HG03103 (cell line): ENCODE results near the gene KLHL30.

Source experiments
- ATAC-seq: cut with Tn5 transposase; IDR thresholded peaks from one replicate; pipeline ENCODE4 v1.9.1; 2021; ENCODE audit warnings: low read depth; ENCODE audit not compliant: unreplicated experiment

The KLHL30 gene

DNA sequence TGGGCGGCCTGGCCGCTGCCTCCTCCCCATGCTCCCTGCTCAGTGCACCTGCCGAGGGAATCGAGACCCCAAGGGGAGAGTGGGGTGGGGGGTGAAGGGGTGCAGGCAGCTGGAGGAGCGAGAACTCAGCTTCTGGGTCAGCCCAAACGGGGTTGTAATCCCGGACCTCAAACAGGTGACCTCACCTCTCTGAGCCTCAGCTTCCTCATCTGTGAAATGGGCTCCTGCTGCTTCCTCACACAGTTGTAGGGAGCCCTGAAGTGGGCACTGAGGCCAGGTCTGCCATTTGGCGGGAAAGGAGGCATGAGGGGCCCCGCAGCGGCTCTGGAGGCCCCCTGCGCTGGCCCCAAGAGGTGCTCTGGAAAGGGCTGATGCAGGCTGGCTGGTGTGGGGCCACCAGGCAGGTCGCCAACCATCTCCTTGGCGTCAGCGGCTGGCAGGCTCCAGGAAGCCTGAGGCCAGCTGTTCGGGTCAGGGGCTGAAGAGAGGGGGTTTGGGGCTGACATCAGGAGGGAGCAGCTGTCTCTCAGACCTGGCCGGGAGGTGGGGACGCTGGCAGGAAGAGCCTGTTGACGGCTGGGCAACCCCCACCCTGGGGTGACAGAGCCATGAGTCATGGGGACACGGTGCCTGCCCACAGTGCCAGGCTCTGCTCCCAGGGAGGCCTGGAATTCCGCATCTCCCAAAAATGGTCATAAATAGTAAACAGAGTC lies 4.9 kb downstream of the KLHL30 start:
- ATAC-seq, result no peak

DNA sequence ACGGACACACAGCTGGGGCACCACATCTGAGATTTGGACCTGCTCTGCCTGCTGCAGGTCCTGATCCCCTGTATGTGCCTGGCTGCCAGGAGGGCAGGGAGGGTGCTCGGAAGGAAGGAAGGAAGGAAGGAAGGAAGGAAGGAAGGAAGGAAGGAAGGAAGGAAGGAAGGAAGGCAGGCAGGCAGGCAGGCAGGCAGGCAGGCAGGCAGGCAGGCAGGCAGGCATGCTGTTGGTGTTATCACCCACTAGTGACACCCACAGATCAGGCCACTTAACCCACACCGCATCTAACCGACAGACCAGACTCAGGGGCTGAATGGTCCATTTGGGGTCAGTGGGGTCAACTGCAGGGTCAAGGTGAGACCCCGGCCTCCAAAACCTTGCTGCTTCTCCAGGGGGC lies 5.8 kb downstream of the KLHL30 start:
- no peak for ATAC-seq

DNA sequence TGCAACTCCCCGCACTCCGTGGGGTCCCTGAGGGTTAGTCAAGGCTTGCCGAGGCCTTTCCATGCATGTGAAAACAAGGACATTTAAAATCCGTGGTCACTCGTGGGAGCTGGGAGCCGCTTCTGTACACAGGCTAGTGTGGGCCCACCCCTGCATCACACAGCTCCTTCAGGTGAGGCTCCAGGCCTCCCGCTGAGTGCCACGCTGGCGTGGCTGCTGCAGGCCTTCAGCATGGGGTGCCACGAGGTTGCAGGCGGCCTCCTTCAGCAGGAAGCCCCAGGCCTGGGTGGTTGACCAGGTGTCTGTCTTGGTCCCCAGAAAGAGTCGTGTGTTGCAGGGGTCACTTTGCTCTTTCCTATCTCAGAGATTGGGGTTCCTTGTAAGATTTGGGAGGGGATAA lies 6.6 kb downstream of the KLHL30 start:
- no peak for ATAC-seq

DNA sequence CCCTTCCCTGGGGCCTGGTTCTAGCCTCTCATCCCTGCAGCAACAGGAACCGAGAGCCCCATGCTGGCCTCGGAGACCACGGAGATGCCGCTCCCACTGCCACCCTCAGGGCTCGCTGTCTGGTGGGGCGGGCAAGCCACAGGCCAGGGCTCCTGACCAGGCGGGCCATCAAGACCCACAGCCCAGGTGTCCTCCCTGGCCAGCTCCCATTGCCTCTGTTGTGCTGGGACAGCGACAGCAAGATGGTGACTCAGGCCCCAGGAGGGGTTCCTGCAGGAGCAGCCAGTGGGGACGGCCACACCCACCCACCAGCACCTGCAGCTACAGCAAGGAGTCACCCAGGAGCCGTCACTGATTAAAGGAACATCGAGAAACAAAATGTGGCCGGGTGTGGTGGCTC lies 7.4 kb downstream of the KLHL30 start:
- ATAC-seq, result no peak

DNA sequence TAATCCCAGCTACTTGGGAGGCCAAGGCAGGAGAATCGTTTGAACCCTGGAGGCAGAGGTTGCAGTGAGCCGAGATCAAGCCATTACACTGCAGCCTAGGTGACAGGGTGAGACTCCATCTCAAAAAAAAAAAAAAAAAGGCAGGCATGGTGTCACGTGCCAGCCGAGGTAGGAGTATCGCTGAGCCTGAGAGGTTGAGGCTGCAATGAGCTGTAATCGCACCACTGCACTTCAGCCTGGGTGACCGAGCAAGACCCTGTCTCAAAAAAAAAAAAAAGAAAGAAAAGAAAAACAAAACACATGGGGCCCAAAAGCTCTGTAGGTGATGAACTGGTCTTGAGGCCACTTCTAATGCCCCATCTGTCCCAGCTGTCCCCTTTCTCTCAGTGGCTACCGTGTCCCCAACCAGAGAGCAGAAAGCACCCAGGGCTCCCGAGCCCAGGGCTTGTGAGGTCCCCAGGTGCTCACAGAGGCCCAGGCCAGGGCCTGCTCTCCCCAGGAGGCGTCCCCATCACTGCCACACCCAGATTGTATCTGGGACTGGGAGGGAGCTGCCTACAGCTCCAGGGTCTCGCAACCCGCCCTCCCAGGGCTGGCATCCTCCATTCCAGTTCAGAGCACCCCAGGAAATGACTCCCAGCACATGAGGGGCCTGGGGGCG lies 8.5 kb downstream of the KLHL30 start:
- ATAC-seq, result no peak

DNA sequence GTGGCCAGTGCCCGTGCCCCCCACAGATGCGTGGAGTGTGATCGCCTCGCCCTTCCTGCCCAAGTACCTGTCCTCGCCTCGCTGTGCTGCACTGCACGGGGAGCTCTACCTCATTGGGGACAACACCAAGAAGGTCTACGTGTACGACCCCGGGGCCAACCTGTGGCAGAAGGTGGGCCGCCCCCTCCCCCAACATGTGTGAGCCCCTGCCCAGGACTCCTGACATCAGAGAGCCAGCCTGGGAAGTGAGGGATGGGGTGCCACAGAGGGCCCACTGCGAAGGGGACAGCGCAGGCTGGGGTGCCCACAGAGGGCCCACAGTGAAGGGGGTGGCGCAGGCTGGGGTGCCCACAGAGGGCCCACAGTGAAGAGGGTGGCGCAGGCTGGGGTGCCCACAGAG lies 10.5 kb downstream of the KLHL30 start:
- no peak for ATAC-seq

DNA sequence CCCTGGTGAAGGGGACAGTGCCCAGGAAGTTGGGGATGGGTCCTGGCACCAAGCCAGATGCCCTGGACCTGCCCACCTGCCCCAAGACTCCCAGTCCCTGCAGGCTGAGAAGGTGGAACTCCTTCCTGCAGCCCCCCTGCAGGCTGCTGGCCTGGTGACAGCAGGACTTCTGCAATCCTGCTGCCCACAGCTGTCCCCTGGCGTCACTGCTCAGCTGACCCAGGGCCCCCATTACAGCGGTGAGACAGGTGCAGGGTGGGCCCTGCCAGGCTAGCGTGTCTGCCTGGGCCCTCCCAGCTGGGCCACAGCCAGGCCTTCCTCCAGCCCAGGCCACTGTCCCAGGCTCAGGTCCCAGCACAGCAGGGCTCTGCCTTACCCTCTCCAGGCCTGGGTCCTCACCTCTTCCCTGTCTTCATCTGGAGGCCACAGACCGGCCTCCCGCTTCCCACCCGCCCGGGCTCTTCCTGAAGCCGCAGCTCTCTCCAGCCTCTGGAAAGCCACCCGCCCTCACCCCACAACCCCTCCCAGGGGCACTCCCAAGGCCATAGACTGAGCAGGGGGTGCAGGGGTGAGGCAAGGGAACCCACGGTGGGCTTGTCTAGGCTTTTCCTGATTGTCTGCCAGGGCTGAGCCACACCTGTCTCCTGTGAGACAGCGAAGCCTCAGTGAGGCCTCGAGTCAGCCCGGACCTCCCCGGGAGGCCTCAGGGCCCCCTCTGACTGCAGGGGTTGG lies 11.5 kb downstream of the KLHL30 start:
- ATAC-seq, result no peak

DNA sequence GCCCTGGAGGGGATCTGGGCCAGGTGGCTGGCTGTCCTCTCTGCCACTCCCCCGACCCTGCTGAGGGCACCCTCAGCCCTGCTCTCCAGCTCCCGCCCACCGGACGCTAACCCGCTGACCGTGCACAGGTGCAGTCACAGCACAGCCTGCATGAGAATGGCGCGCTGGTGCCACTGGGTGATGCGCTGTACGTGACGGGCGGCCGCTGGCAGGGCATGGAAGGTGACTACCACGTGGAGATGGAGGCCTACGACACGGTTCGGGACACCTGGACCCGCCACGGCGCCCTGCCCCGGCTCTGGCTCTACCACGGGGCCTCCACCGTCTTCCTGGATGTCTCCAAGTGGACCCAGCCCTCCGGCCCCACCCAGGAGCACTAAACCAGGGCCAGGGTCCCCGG lies 12.2 kb downstream of the KLHL30 start:
- no peak for ATAC-seq

DNA sequence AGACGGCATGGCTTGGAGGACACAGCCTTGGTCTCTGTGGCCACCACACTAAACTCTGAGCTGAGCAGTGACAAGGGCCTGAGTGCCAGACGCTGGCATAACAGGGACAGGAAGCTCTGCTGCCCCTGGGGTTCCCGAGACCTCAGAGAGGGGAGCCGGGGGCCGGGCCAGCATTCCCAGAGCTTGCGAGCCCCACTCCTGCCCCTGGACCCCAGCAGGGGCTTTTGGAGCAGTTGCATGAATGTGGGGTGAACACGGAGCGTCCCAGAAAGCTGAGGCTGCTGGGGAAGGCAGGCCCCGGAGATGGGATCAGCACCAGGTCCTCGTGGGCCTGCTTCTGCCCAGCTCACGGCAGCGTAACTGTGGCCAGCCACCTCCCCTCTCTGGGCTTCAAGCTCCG lies 12.7 kb downstream of the KLHL30 start:
- no peak for ATAC-seq

DNA sequence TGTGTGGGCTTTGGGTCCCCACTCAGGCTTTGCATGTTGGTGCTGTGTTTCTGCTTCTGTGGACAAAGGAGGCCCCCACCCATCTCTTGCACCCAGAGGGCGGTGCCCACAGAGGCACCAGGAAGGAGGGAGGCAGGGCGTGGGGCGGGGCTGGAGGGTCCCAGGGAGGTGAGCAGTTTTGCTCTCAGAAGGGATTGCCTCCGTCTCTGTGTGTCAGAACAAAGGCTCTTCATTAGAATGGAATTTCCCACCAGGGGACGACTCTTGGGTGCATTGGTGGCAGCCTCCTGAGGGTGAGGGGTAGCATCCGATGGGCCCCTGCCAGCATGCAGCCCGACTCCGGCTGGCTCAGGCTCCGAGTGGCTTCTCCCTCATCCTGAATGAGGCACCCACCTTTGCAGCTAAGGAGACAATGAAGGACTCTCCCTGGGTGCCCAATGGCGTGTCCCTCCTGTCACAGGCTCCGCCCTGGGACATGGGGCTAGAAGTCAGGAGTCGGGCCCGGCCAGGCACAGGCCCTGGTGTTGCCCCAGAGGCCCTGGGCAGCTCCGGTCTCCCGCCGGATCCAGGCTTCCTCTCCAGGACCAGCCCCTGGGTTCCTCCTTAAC lies 13.3 kb downstream of the KLHL30 start:
- ATAC-seq, result no peak

DNA sequence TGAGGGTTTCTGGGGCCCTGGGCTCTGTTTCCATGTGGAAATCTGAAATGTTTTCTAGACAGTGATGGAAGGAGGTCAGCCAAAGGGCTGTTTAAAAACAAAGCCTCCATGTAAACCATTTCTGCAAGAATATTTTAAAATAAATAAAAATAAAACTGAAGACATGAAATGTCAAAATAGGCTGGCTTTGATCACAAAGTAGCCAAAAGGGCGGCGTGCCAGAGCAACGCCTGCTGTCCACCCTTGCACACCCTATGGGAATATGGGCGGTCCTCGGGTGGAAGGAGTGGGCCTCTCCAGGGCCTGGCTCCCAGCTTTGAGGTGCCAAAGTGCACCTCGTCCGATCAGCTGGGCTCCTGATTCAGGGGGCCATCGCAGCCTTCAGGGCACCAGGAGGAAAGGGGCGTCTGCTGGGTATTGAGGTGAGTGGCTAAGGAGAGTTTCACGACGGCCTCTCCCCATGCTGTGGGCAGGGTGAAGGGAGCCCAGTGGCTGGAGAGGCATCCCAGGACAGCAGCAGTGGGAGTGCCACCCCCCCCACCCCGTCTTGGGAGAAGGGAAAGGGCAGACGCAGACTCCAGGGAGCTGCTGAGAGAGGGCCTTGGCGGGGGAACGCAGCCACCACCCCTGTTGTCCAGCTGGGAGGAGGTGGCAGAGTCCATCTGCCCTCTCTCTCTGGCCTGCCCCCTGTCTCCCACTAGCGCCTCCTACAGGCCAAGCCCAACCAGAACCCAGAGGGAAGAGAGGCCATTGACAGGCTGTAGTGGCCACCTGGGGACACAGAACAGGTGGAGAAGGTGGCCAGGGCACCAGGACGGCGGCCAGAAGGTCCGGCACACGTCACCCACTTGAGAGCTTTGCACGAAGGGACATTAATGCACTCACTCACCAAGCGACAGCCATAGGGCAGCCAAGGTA lies 14.6 kb downstream of the KLHL30 start:
- ATAC-seq, result no peak

DNA sequence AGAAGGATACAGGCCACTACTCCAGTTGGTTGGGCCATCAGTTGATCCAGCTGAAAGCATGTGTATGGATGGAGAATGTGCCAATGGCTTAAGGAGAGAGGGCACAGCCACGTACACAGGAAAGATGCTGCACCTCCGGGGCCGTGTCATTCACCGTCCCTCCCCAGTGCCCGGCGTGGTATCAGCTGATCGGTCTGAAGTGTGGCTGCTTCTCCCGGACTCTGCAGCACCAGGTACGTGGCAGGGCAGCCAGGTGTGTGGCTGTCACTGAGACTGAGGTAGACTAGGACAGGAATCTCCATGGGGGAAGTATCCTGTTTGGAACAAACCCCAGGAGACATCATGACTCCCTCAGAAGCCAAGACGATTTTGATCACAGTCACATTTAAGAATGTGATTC lies 16.1 kb downstream of the KLHL30 start:
- no peak for ATAC-seq

DNA sequence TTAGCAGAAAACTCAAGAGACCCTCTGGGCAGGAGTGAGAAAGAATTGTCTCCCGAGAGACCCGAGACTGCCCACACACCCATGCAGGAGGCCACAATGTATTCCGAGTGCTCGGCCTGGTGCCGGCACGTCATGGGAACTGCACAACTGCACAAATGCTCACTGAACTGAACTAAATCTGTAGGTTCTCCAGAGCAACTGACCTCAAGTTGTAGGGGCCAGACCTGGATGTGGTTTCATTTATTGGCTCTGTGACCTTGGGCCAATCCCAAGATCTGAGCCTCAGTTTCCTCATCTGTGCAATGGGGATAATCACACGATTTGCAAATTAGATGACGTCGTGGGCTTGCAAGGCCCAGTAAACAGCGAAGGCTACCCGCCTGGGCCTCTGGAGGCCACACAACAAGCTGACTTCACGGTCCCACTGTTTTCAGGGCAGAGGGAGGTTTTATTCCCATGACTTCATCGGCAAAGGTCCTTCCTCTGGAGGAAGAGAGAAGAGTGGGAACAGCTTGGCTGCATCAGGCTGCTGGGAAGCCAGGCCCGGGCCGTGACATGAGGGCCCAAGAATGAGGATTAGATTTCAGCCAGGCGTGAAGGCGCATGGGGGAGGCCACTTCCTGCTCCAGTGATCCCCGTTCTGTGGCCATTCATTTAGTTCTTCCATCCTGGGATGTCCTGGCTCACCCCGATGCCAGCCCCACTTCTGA lies 16.7 kb downstream of the KLHL30 start:
- no peak for ATAC-seq

DNA sequence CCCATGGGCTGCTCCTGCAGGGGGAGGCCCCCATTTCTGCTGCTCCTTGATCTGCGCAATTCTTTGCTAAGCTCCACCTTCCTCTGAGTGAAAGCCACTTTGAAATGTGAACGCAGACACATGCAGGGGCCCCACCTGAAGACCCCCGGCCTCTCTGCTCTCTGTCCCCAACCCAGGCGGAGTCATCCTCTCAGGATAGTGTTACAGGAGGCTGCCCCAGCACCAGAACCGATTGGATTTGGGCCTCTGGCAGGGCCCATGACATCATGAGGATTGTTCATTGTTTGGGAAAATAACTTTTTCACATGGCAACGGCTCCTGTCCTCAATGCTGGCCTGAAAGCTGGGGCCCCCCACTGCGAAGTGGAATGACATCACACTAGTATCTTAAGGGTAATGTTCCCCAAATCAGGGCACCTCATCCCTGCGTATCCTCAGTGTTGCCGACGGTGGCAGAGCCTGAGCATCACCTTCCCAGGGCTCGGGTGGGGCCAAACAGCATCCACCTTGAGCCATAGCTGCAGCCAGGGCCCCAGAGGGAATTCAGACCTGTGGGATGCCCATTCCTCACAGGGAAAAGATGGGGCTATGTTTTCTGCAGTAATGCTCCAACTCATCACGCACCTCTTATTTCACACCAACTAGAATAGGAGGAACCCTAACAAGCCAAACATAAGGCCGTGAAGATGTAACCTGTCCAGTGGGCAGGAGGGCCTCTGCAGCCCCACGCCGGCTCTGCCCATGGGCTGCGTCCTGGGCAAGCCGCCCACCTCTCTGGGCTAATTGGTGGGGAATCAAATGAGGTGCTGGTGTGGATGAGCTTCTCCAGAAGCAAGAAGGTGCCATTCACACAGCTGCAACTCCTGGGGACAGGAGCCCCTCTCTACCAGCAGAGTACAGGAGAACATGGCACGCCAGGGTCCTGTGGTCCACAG lies 17.6 kb downstream of the KLHL30 start:
- ATAC-seq, result no peak

DNA sequence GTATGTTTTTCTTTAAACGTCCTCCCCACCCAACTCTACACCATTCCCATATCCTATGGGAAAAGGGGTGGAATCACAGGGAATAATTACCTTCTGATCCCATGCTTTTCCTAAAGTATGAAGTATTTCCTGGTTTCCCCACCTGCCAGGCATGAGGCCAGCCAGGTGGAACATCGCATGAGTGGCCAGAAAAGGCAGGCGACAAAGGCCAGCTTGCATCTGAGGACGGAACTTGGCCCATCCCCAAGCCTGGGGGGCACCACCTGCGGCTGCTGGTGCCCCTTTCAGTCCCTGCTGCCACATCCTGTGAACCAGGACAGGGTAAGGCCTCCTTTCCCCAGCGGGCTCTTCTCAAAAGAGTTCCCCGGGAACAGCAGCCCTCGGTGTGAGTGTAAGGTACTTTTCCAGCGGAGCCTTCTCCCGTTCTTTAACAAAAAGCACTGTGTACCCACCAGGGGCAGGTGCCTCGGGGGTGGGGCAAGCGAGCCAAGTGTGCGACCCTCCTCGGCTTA lies 19.1 kb downstream of the KLHL30 start:
- no peak for ATAC-seq

DNA sequence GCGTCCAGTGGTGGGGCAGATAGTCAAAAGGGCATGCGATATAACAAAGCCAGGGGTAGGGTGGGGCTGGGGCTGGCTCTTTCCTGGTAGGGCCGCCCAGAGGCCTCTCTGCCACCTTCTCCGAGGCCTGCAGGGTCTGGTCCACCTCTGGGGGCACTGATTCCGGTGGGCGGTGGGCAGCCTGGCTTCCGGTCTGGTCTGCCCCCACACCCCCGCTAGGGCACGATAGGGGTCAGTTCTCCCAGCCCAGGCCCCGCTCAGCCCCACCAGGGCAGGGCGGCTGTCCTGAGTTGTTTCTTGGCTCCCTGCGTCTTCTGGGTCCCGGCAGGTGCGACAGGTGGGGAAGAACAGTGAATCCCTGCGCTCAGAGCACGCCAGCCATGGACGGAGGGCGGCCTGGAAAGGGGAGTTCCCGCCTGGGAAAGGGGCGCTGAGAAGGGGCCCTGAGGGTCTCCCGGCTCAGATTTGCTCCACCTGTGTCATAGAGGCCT lies 19.6 kb downstream of the KLHL30 start:
- ATAC-seq, result no peak

DNA sequence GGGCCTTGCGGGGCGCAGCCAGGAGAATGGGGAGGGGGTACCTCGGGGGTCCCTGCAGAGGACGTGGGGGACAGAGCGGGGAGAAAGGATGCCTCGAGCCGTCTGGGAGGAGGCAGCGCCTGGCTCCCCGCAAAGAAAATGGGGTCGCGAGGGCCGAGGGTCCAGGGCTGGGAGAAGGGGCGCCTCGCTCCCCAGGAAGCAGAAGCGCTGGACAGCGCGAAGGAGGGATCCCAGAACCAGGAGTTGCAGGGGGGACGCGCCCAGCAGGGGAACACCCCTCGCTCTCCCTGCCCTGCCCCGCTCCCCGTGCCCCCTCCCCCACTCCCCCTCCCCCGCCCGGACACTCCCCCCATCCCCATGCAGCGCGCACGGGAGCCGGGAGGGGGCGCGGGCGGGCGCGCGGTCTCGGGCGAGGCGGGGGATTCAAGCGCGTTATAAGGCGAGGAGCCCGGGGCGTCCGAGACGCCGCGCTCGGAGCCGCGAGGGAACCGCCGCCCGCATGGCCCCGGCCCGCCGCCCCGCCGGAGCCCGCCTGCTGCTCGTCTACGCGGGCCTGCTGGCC lies 20.1 kb downstream of the KLHL30 start, which contains the start of gene ERFE:
Gene ERFE (plus strand): TSS at position 462 of the 562 bp plus-strand sequence. CDS start 38 bp downstream, at position 500.
- no peak for ATAC-seq

DNA sequence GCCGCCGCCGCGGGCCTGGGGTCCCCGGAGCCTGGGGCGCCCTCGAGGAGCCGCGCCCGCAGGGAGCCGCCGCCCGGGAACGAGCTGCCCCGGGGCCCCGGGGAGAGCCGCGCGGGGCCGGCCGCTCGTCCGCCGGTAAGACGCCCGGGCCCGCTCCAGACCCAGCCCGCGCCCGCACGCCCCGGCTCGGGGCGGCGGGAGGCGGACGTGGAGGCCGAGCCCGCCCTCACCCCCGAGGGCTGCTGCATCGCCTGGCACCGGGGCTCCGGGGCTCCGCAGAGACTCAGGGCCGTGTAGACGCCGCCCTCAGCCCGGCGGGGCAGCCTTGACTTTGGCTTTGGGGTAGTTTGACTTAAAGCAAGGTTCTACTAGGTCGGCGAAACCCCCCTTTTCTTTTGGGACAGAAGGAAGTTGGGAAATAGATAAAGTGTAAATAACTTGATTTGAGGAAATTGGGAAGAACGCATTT lies 20.6 kb downstream of the KLHL30 start:
- no peak for ATAC-seq
